A549 (cell line): ENCODE measurements around the gene GNG7. TPM values are rescaled to one million over a fixed set of nuclear protein-coding genes. Genes with fewer than 3 reads are reported as not detected.
A peak's percentile ranks its signal among the peaks of the same experiment; 100 is the strongest.

Source experiments
- ATAC-seq, 2 experiments: fragments of 200-7000 bp in 1 of 2; fragments of >200 bp in 1 of 2; cut with Nextera tagmentation in 1 of 2; cut with Tn5 transposase in 1 of 2; 3 replicates each; pipeline versions ENCODE4 v1.8.0 to v1.9.1; 2018 to 2020; ENCODE audit warnings: mild to moderate bottlenecking in 1 of 2, moderate library complexity in 1 of 2
- CTCF ChIA-PET: fragments of 300-600 bp; sonication (Branson Sonifier 250); formaldehyde crosslinking; extraction: SDS; loops from one replicate; lab custom pipeline; 2021; ENCODE audit warnings: antibody characterized with exemption, inconsistent platforms; lab: Yijun Ruan, JAX
- POLR2A ChIA-PET: fragments of 350-600 bp; formaldehyde crosslinking; extraction: SDS; loops from one replicate; lab custom pipeline; 2021; ENCODE audit warnings: antibody characterized with exemption, inconsistent platforms; lab: Yijun Ruan, JAX
- DNase-seq, 2 experiments: peaks; one replicate each; pipeline versions ENCODE4 v3.0.0 to v3.0.0-alpha.2; 2011 to 2016; ENCODE audit warnings: low read depth in 1 of 2, low spot score in 1 of 2
- FAIRE-seq: peaks from 2 replicates; lab custom pipeline; 2011; peaks lifted over from hg19 to GRCh38; lab: Jason Lieb, UNC
- H3K27ac ChIP-seq, 2 experiments: fragments of >200 bp; sonication (Bioruptor Twin); formaldehyde crosslinking; 3 replicates each; pipeline ENCODE4 v1.5.1; 2016 to 2017
- H3K4me1 ChIP-seq: fragments of >200 bp; sonication (Bioruptor Twin); formaldehyde crosslinking; 3 replicates; pipeline ENCODE4 v1.6.1; 2016
- H3K4me2 ChIP-seq: fragments of >200 bp; sonication (Bioruptor Twin); formaldehyde crosslinking; 3 replicates; pipeline ENCODE4 v1.6.1; 2016
- H3K4me3 ChIP-seq: fragments of >200 bp; sonication (Bioruptor Twin); formaldehyde crosslinking; 3 replicates; pipeline ENCODE4 v1.5.1; 2016
- H3K9me3 ChIP-seq: fragments of >200 bp; sonication (Bioruptor Twin); formaldehyde crosslinking; 3 replicates; pipeline ENCODE4 v1.6.1; 2016
- ATOH8 ChIP-seq: fragments of 250-450 bp; sonication (Bioruptor Pico); IDR thresholded peaks from 2 replicates; pipeline ENCODE4 v1.5.0; 2020; ENCODE audit warnings: low read depth, mild to moderate bottlenecking, moderate library complexity
- E2F6 ChIP-seq: IDR thresholded peaks from 2 replicates; pipeline ENCODE4 v1.6.1; 2012; ENCODE audit warnings: low read depth, borderline replicate concordance
- EP300 ChIP-seq, 2 experiments: fragments of >200 bp; sonication (Bioruptor Twin); formaldehyde crosslinking; IDR thresholded peaks; 2 replicates in 1 of 2; 3 replicates in 1 of 2; pipeline ENCODE4 v1.6.1; 2016 to 2017
- ESRRA ChIP-seq: fragments of 150-350 bp; IDR thresholded peaks from 2 replicates; pipeline ENCODE4 v1.6.1; 2014; ENCODE audit warnings: mild to moderate bottlenecking, low read length, borderline replicate concordance
- FOSB ChIP-seq: fragments of 250-450 bp; sonication (Bioruptor Pico); IDR thresholded peaks from 2 replicates; pipeline ENCODE4 v1.5.0; 2020; ENCODE audit warnings: mild to moderate bottlenecking, moderate library complexity
- FOXS1 ChIP-seq: fragments of 250-450 bp; sonication (Bioruptor Pico); IDR thresholded peaks from 2 replicates; pipeline ENCODE4 v1.5.0; 2020; ENCODE audit warnings: mild to moderate bottlenecking, moderate library complexity
- HMGXB4 ChIP-seq: fragments of 250-450 bp; sonication (Bioruptor Pico); IDR thresholded peaks from 2 replicates; pipeline ENCODE4 v1.5.0; 2021; ENCODE audit warnings: mild to moderate bottlenecking, moderate library complexity, borderline replicate concordance
- HOXA7 ChIP-seq: fragments of 250-450 bp; sonication (Bioruptor Pico); IDR thresholded peaks from 2 replicates; pipeline ENCODE4 v1.5.0; 2020; ENCODE audit warnings: mild to moderate bottlenecking, moderate library complexity
- HOXB5 ChIP-seq: fragments of 250-450 bp; sonication (Bioruptor Pico); IDR thresholded peaks from 2 replicates; pipeline ENCODE4 v1.5.0; 2020; ENCODE audit warnings: mild to moderate bottlenecking, moderate library complexity
- JUNB ChIP-seq: fragments of >200 bp; sonication (Bioruptor Twin); formaldehyde crosslinking; IDR thresholded peaks from 2 replicates; pipeline ENCODE4 v1.6.1; 2016
- MAFK ChIP-seq: fragments of 450-650 bp; IDR thresholded peaks from 2 replicates; pipeline ENCODE4 v1.6.1; 2014; ENCODE audit not compliant: partially characterized antibody
- MAZ ChIP-seq: fragments of 150-350 bp; IDR thresholded peaks from 2 replicates; pipeline ENCODE4 v1.6.1; 2014; ENCODE audit warnings: antibody characterized with exemption, low read depth, low read length, borderline replicate concordance
- NFE2L2 ChIP-seq: fragments of 150-350 bp; conservative IDR thresholded peaks from 2 replicates; pipeline ENCODE4 v1.6.1; 2014; ENCODE audit warnings: low read length
- NR3C1 ChIP-seq: fragments of >200 bp; sonication (Bioruptor Twin); formaldehyde crosslinking; IDR thresholded peaks from 3 replicates; pipeline ENCODE4 v1.6.1; 2017
- PBX3 ChIP-seq: IDR thresholded peaks from 2 replicates; pipeline ENCODE4 v1.6.1; 2012
- POLR2A ChIP-seq: IDR thresholded peaks from 2 replicates; pipeline ENCODE4 v1.6.1; 2012; ENCODE audit warnings: mild to moderate bottlenecking, low read length
- POLR2AphosphoS2 ChIP-seq: conservative IDR thresholded peaks from 2 replicates; pipeline ENCODE4 v1.6.1; 2012; ENCODE audit warnings: low read length, improper control_type of control experiment, inconsistent platforms
- RAD21 ChIP-seq, 2 experiments: fragments of >200 bp in 1 of 2; sonication (Bioruptor Twin) in 1 of 2; formaldehyde crosslinking in 1 of 2; IDR thresholded peaks in 1 of 2; conservative IDR thresholded peaks in 1 of 2; 2 replicates in 1 of 2; 3 replicates in 1 of 2; pipeline ENCODE4 v1.6.1; 2012 to 2018; ENCODE audit warnings: inconsistent platforms in 1 of 2
- REST ChIP-seq: fragments of 200-600 bp; sonication (generic); IDR thresholded peaks from 2 replicates; pipeline ENCODE4 v1.6.1; 2016; ENCODE audit warnings: antibody characterized with exemption, mild to moderate bottlenecking, moderate library complexity
- RNF2 ChIP-seq: fragments of 200-600 bp; sonication (generic); IDR thresholded peaks from 2 replicates; pipeline ENCODE4 v1.6.1; 2016; ENCODE audit warnings: low read depth, mild to moderate bottlenecking, antibody characterized with exemption, moderate library complexity, borderline replicate concordance
- SMC3 ChIP-seq: fragments of >200 bp; sonication (Bioruptor Twin); formaldehyde crosslinking; IDR thresholded peaks from 3 replicates; pipeline ENCODE4 v1.6.1; 2018; ENCODE audit warnings: inconsistent platforms
- SREBF2 ChIP-seq: fragments of 450-650 bp; IDR thresholded peaks from 2 replicates; pipeline ENCODE4 v1.6.1; 2014; ENCODE audit warnings: mild to moderate bottlenecking, moderate library complexity
- TFCP2L1 ChIP-seq: fragments of 250-450 bp; sonication (Bioruptor Pico); IDR thresholded peaks from 2 replicates; pipeline ENCODE4 v1.5.0; 2021; ENCODE audit warnings: mild to moderate bottlenecking
- ZFP36 ChIP-seq: fragments of 450-650 bp; IDR thresholded peaks from 2 replicates; pipeline ENCODE4 v1.6.1; 2014; ENCODE audit warnings: borderline replicate concordance; ENCODE audit not compliant: partially characterized antibody
- ZSCAN20 ChIP-seq: fragments of 250-450 bp; sonication (Bioruptor Pico); IDR thresholded peaks from 2 replicates; pipeline ENCODE4 v1.8.0; 2022; ENCODE audit warnings: mild to moderate bottlenecking, moderate library complexity
- WGBS: methylation state at CpG from one replicate; pipeline ENCODE4 v1.1.6; 2017; ENCODE audit errors: missing lambda C conversion rate; 5-methylcytosine and 5-hydroxymethylcytosine counted together
- polyA plus RNA-seq, 4 experiments: library from polyadenylated mRNA; depleted of rRNA in 3 of 4; stranded (reverse); fragments of >200 nt; fragmentation: RNase III in 1 of 4; extraction: RNeasy Plus Mini Kit Qiagen cat#74134 plus additional on column Dnase treatment in 1 of 4; gene quantifications; 2 replicates in 3 of 4; 3 replicates in 1 of 4; pipeline ENCODE4 v1.2.3, GENCODE V29; 2011 to 2017

Gene GNG7
- polyA plus RNA-seq, 2 of the 4 experiments (the other 2 are of a cell fraction): 0.06 to 0.08 TPM

- FAIRE-seq: no peak
- CTCF ChIA-PET: interaction anchor here (0.6 to 2.5 kb wide), 3 partner anchors 18 to 165 kb away, joined by 3 to 21 read pairs (median 8); no protein-coding TSS in a partner anchor
- Histone ChIP-seq H3K4me3 (no peak overlapping the region), H3K27ac (no peak overlapping the region), H3K9me3 (no peaks in the 10 kb centered on the region), H3K4me2 (peak overlapping the region; percentile 52), H3K4me1 (peaks cover 10% of the 10 kb centered on the region; the same call in 1 of the 3 replicates)
- no peak for ATAC-seq
- TF ChIP-seq EP300 (IDR thresholded peaks at IDR 0.05) (no peak), TFCP2L1 (CRISPR knock-in tag) (no peak), E2F6 (no peak), HMGXB4 (CRISPR knock-in tag) (no peak), REST (no peak), JUNB (no peak), FOSB (CRISPR knock-in tag) (no peak)
- 10% methylated on average over 3 of the region's 3 CpGs for WGBS
- no peak for DNase-seq
- POLR2A ChIA-PET: no interaction called here
Measured at GRCh38 chr19:2638417-2638940, 64.0 kb downstream of the GNG7 start.

GRCh38 chr19:2636897-2637683, 65.4 kb downstream of the GNG7 start:
- CTCF ChIA-PET: interaction anchor here (0.6 to 5.2 kb wide), 42 partner anchors 8 to 727 kb away, joined by 3 to 50 read pairs (median 4); partner anchors contain the start of genes AMH, GADD45B and PEAK3
- peak; percentile 52 to 67 for DNase-seq
- H3K9me3 ChIP-seq: no peaks in the 10 kb centered on the region
- WGBS: 55% methylated on average over 7 of the region's 37 CpGs
- POLR2A ChIA-PET: interaction anchor here (0.6 to 2.1 kb wide), 3 partner anchors 17 to 180 kb away, joined by 3 to 16 read pairs (median 3); partner anchors contain the start of genes GADD45B and LMNB2
- peaks cover 10% of the 10 kb centered on the region; the same call in 1 of the 3 replicates for H3K4me1 ChIP-seq
- peak; percentile 56 to 82 for ATAC-seq
- H3K4me3 ChIP-seq: no peak overlapping the region
- peak overlapping the region in 1 of 2 experiments; percentile 52; a peak in 1 of 6 replicates for H3K27ac ChIP-seq
- peak overlapping the region; percentile 66 for H3K4me2 ChIP-seq
- FAIRE-seq: no peak
- TF ChIP-seq ZSCAN20 (CRISPR knock-in tag) (no peak), FOXS1 (no peak), POLR2AphosphoS2 (no peak), NFE2L2 (no peak), MAFK (no peak), FOSB (CRISPR knock-in tag) (no peak), NR3C1 (no peak), ZFP36 (no peak), MAZ (no peak), SMC3 (peak; percentile 68), HOXB5 (CRISPR knock-in tag) (no peak), E2F6 (no peak), SREBF2 (no peak), HOXA7 (CRISPR knock-in tag) (no peak), POLR2A (no peak), RNF2 (no peak), EP300 (IDR thresholded peaks at IDR 0.05) (no peak), ESRRA (no peak), ATOH8 (no peak), RAD21 (conservative IDR thresholded peaks at IDR 0.05 in 1 of 2, IDR thresholded peaks at IDR 0.05 in 1 of 2) (peak; percentile 73 to 81), PBX3 (no peak)
